HL-60 (cell line): ENCODE data around the gene CD99.

ENCODE experiments used
- DNase-seq, 2 experiments: peaks; one replicate each; pipeline ENCODE4 v3.0.0-alpha.2; 2010 to 2020; ENCODE audit warnings: low read depth in 1 of 2, low spot score in 1 of 2
- H3K27ac ChIP-seq: fragments of 250-450 bp; sonication (Bioruptor Pico); replicated peaks from 2 replicates; pipeline ENCODE4 v1.5.1; 2020; ENCODE audit warnings: mild to moderate bottlenecking, moderate library complexity
- H3K27me3 ChIP-seq: fragments of 250-450 bp; sonication (Bioruptor Pico); 2 replicates; pipeline ENCODE4 v1.5.1; 2021; ENCODE audit warnings: mild to moderate bottlenecking, moderate library complexity; ENCODE audit not compliant: insufficient read depth, poor library complexity, severe bottlenecking
- H3K4me3 ChIP-seq: replicated peaks from 2 replicates; pipeline ENCODE4 v1.5.1; 2011; ENCODE audit warnings: mild to moderate bottlenecking, control low read depth, low read length; ENCODE audit not compliant: insufficient read depth
- GABPA ChIP-seq: IDR thresholded peaks from 2 replicates; pipeline ENCODE4 v1.6.1; 2012; ENCODE audit warnings: low read depth
- POLR2AphosphoS5 ChIP-seq: IDR thresholded peaks from 2 replicates; pipeline ENCODE4 v1.6.1; 2012; ENCODE audit warnings: low read depth
- SPI1 ChIP-seq: IDR thresholded peaks from 2 replicates; pipeline ENCODE4 v1.6.1; 2012; ENCODE audit warnings: low read depth, mild to moderate bottlenecking, borderline replicate concordance
- TF ChIP-seq, protein P1 (sequence below): IDR thresholded peaks from 2 replicates; pipeline ENCODE4 v1.6.1; 2012; ENCODE audit warnings: low read depth; ENCODE audit not compliant: insufficient replicate concordance
- TF ChIP-seq, protein P2 (sequence below): IDR thresholded peaks from one replicate; pipeline ENCODE4 v1.5.1; 2011; ENCODE audit warnings: low read length, control low read depth, inconsistent platforms; ENCODE audit not compliant: insufficient read depth

Gene CD99

DNA sequence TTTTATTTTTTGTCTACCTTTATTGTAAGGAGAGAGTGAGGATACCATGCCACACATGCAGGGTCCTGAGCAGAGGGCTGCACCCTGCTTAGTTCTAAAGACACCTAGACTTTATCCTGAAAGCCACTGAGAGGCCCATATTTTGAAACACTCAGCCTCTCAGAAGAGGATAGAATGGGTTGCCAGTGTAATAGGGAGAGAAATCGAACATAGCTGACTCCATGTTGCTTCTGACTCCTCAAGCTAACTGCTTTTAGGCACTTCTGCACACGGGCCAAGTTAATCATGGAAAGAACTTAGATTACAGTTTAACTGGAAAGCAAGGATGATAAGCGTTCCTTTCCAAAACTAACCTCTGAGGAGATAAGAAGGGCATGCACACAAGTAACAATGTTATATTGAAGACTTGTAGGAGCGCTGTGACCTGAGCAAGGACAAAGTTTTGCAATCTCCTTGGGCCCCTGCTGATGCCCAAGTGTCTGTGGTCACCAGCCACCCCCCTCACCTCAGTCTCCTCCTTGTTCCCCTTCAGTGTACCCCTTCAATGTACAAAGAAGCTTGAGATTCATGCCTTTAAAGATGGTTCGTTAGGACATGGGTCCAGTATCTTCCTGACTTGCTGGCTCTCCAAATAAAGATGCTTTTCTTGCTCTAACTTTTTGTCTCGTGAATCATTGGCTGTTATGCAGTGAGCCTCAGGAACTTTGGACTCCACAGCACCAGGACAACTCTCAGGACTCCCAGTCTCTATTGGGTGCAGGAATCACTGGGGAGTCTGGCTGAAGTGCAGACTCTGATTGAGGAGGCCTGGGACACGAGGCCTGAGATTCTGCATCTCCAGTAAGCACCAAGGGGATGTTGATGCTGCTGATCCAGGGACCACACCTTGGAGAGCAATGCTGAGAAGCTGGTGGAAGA lies 25.4 kb upstream of the CD99 start:
- DNase-seq: no peak
- H3K27ac ChIP-seq: no peak overlapping the region
- TF ChIP-seq, protein P1, sequence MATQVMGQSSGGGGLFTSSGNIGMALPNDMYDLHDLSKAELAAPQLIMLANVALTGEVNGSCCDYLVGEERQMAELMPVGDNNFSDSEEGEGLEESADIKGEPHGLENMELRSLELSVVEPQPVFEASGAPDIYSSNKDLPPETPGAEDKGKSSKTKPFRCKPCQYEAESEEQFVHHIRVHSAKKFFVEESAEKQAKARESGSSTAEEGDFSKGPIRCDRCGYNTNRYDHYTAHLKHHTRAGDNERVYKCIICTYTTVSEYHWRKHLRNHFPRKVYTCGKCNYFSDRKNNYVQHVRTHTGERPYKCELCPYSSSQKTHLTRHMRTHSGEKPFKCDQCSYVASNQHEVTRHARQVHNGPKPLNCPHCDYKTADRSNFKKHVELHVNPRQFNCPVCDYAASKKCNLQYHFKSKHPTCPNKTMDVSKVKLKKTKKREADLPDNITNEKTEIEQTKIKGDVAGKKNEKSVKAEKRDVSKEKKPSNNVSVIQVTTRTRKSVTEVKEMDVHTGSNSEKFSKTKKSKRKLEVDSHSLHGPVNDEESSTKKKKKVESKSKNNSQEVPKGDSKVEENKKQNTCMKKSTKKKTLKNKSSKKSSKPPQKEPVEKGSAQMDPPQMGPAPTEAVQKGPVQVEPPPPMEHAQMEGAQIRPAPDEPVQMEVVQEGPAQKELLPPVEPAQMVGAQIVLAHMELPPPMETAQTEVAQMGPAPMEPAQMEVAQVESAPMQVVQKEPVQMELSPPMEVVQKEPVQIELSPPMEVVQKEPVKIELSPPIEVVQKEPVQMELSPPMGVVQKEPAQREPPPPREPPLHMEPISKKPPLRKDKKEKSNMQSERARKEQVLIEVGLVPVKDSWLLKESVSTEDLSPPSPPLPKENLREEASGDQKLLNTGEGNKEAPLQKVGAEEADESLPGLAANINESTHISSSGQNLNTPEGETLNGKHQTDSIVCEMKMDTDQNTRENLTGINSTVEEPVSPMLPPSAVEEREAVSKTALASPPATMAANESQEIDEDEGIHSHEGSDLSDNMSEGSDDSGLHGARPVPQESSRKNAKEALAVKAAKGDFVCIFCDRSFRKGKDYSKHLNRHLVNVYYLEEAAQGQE: no peak
- TF ChIP-seq SPI1: no peak
- TF ChIP-seq POLR2AphosphoS5: no peak
- TF ChIP-seq, protein P2, sequence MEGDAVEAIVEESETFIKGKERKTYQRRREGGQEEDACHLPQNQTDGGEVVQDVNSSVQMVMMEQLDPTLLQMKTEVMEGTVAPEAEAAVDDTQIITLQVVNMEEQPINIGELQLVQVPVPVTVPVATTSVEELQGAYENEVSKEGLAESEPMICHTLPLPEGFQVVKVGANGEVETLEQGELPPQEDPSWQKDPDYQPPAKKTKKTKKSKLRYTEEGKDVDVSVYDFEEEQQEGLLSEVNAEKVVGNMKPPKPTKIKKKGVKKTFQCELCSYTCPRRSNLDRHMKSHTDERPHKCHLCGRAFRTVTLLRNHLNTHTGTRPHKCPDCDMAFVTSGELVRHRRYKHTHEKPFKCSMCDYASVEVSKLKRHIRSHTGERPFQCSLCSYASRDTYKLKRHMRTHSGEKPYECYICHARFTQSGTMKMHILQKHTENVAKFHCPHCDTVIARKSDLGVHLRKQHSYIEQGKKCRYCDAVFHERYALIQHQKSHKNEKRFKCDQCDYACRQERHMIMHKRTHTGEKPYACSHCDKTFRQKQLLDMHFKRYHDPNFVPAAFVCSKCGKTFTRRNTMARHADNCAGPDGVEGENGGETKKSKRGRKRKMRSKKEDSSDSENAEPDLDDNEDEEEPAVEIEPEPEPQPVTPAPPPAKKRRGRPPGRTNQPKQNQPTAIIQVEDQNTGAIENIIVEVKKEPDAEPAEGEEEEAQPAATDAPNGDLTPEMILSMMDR: no peak
- TF ChIP-seq GABPA: no peak
- no peak overlapping the region for H3K4me3 ChIP-seq
- H3K27me3 ChIP-seq: no peaks in the 10 kb centered on the region

DNA sequence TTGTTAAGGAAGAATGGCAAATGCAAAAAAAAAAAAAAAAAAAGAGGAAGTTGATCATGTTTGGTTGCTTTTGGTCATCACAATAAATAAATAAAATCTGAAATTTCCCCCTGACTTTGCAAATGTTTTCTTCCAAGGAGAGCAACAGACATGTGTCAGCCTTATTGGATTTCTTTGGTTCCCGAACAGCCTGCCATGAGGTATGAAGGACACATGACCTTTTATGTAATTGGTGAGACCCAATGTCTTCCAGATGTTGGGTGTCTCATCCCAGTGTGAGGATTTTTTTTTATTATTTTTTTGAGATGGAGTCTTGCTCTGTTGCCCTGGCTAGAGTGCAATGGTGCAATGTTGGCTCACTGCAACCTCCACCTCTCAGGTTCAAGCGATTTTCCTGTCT lies 24.6 kb upstream of the CD99 start:
- TF ChIP-seq, protein P2: no peak
- TF ChIP-seq POLR2AphosphoS5: no peak
- TF ChIP-seq GABPA: no peak
- no peak for TF ChIP-seq SPI1
- TF ChIP-seq, protein P1: no peak
- no peak for DNase-seq

DNA sequence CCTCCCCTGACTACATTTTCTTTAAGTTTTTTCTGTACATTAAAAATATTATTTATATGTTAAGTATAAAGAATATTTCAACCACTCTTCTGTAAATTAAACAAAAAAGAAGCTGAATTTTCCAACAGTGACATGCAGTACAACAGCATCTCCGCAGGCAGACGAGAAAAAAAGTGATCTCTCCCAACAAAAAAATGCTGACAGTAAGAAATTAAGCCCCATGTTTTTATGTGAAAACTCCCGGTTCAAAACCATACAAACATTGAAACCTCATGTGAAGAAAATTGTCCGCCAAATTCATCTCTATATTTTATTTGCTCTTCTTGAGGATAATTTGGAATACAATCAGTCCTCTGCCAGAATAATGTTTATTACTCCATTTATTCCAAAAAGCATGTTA lies 20.1 kb upstream of the CD99 start:
- no peak for TF ChIP-seq GABPA
- no peak overlapping the region for H3K4me3 ChIP-seq
- H3K27ac ChIP-seq: no peak overlapping the region
- no peaks in the 10 kb centered on the region for H3K27me3 ChIP-seq
- no peak for DNase-seq

More for the DNA sequence above, 24.6 kb upstream of the CD99 start:
- H3K27me3 ChIP-seq: no peaks in the 10 kb centered on the region
- no peak overlapping the region for H3K27ac ChIP-seq
- no peak overlapping the region for H3K4me3 ChIP-seq

DNA sequence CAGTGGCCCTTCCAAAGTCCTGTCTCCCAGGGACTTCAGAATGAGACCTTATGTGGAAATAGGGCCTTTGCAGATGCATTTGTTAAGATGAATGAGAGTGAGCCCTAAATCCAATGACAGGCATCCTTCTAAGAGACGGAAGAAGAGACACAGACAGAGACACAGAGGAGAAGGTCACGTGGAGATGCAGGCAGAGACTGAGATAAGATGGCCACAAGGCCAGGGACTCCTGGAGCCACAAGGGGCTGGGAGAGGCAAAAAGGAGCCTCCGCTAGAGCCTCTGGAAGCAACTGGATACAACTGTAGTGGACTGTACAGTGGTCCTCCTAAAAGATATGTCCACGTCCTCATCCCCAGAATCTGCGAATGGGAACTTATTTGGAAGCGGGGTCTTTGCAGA lies 19.0 kb upstream of the CD99 start:
- Histone ChIP-seq H3K4me3 (no peak overlapping the region), H3K27me3 (no peaks in the 10 kb centered on the region), H3K27ac (no peak overlapping the region)
- TF ChIP-seq POLR2AphosphoS5 (no peak), GABPA (no peak), SPI1 (no peak)
- TF ChIP-seq, protein P1: no peak
- TF ChIP-seq, protein P2: no peak
- no peak for DNase-seq
